Renal pelvis (tissue), 12 donors: ENCODE data around the gene SPINT2. TPM values are rescaled to one million over a fixed set of nuclear protein-coding genes. Genes with fewer than 3 reads are reported as not detected.
"Not testable (repeated sequence)": the region's sequence is repeated elsewhere in the genome, so short reads cannot be mapped to it uniquely, and the experiment has no call there.

Experiments
- DNase-seq: peaks from one replicate; pipeline ENCODE4 v3.0.0-alpha.2; 2013
- long read RNA-seq, 16 experiments: transcript quantifications; one replicate each; lab custom pipeline, GENCODE V29; 2026
- polyA plus RNA-seq, 3 donors: library from polyadenylated mRNA; unstranded; fragments of 120-200 nt; gene quantifications; one replicate each; pipeline ENCODE4 v1.2.1, GENCODE V29; 2013; ENCODE audit not compliant: insufficient read length in 3 of 3

SPINT2 gene, protein sequence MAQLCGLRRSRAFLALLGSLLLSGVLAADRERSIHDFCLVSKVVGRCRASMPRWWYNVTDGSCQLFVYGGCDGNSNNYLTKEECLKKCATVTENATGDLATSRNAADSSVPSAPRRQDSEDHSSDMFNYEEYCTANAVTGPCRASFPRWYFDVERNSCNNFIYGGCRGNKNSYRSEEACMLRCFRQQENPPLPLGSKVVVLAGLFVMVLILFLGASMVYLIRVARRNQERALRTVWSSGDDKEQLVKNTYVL
- polyA plus RNA-seq: 100 to 1,000 TPM; 371 to 385 (median 383) TPM
- long read RNA-seq, donor 1, transcript SPINT2-201 (7 exons, 1,802 nt): major isoform, 211 of 326 reads
- long read RNA-seq, donor 1, partial matches to known transcripts: 99 of 326 reads
- long read RNA-seq, donor 1, other reads (novel, unspliced or antisense): 10 of 326 reads
- long read RNA-seq, donor 2, transcript SPINT2-201 (7 exons, 1,802 nt): major isoform, 213 of 287 reads
- long read RNA-seq, donor 2, transcript SPINT2-208 (3 exons, 580 nt): minor isoform, 5 of 287 reads
- long read RNA-seq, donor 2, transcript SPINT2-202 (6 exons, 1,367 nt): minor isoform, 5 of 287 reads
- long read RNA-seq, donor 2, partial matches to known transcripts: 55 of 287 reads
- long read RNA-seq, donor 2, other reads (novel, unspliced or antisense): 8 of 287 reads
- long read RNA-seq, donor 3, transcript SPINT2-201 (7 exons, 1,802 nt): major isoform, 147 of 210 reads
- long read RNA-seq, donor 3, transcript SPINT2-208 (3 exons, 580 nt): minor isoform, 6 of 210 reads
- long read RNA-seq, donor 3, partial matches to known transcripts: 45 of 210 reads
- long read RNA-seq, donor 3, other reads (novel, unspliced or antisense): 8 of 210 reads
- long read RNA-seq, donor 4, transcript SPINT2-202 (6 exons, 1,367 nt): minor isoform, 7 of 364 reads
- long read RNA-seq, donor 4, transcript SPINT2-201 (7 exons, 1,802 nt): major isoform, 252 of 364 reads
- long read RNA-seq, donor 4, transcript SPINT2-208 (3 exons, 580 nt): minor isoform, 7 of 364 reads
- long read RNA-seq, donor 4, partial matches to known transcripts: 39 of 364 reads
- long read RNA-seq, donor 4, other reads (novel, unspliced or antisense): 57 of 364 reads
- long read RNA-seq, donor 5, transcript SPINT2-201 (7 exons, 1,802 nt): major isoform, 122 of 159 reads
- long read RNA-seq, donor 5, partial matches to known transcripts: 33 of 159 reads
- long read RNA-seq, donor 5, other reads (novel, unspliced or antisense): 0 of 159 reads
- long read RNA-seq, donor 6, transcript SPINT2-208 (3 exons, 580 nt): minor isoform, 6 of 228 reads
- long read RNA-seq, donor 6, transcript SPINT2-201 (7 exons, 1,802 nt): major isoform, 163 of 228 reads
- long read RNA-seq, donor 6, transcript SPINT2-202 (6 exons, 1,367 nt): minor isoform, 5 of 228 reads
- long read RNA-seq, donor 6, partial matches to known transcripts: 43 of 228 reads
- long read RNA-seq, donor 6, other reads (novel, unspliced or antisense): 11 of 228 reads
- long read RNA-seq, donor 7, transcript SPINT2-201 (7 exons, 1,802 nt): major isoform, 216 of 447 reads
- long read RNA-seq, donor 7, partial matches to known transcripts: 217 of 447 reads
- long read RNA-seq, donor 7, other reads (novel, unspliced or antisense): 5 of 447 reads
- long read RNA-seq, donor 8, transcript SPINT2-201 (7 exons, 1,802 nt): major isoform, 21 of 40 reads
- long read RNA-seq, donor 8, partial matches to known transcripts: 19 of 40 reads
- long read RNA-seq, donor 8, other reads (novel, unspliced or antisense): 0 of 40 reads
- long read RNA-seq, donor 9, transcript SPINT2-201 (7 exons, 1,802 nt): major isoform, 243 of 485 reads
- long read RNA-seq, donor 9, transcript SPINT2-202 (6 exons, 1,367 nt): minor isoform, 9 of 485 reads
- long read RNA-seq, donor 9, transcript SPINT2-208 (3 exons, 580 nt): minor isoform, 9 of 485 reads
- long read RNA-seq, donor 9, partial matches to known transcripts: 201 of 485 reads
- long read RNA-seq, donor 9, other reads (novel, unspliced or antisense): 20 of 485 reads
- long read RNA-seq, donor 10, transcript SPINT2-208 (3 exons, 580 nt): minor isoform, 5 of 216 reads
- long read RNA-seq, donor 10, transcript SPINT2-201 (7 exons, 1,802 nt): major isoform, 153 of 216 reads
- long read RNA-seq, donor 10, transcript SPINT2-202 (6 exons, 1,367 nt): minor isoform, 5 of 216 reads
- long read RNA-seq, donor 10, partial matches to known transcripts: 45 of 216 reads
- long read RNA-seq, donor 10, other reads (novel, unspliced or antisense): 6 of 216 reads
- long read RNA-seq, donor 11, transcript SPINT2-202 (6 exons, 1,367 nt): minor isoform, 7 of 196 reads
- long read RNA-seq, donor 11, transcript SPINT2-201 (7 exons, 1,802 nt): major isoform, 99 of 196 reads
- long read RNA-seq, donor 11, transcript SPINT2-208 (3 exons, 580 nt): minor isoform, 5 of 196 reads
- long read RNA-seq, donor 11, partial matches to known transcripts: 50 of 196 reads
- long read RNA-seq, donor 11, other reads (novel, unspliced or antisense): 33 of 196 reads
- long read RNA-seq, donor 12, transcript SPINT2-202 (6 exons, 1,367 nt): minor isoform, 7 of 295 reads
- long read RNA-seq, donor 12, transcript SPINT2-201 (7 exons, 1,802 nt): major isoform, 237 of 295 reads
- long read RNA-seq, donor 12, partial matches to known transcripts: 50 of 295 reads
- long read RNA-seq, donor 12, other reads (novel, unspliced or antisense): 0 of 295 reads
- long read RNA-seq, donor 13, transcript SPINT2-201 (7 exons, 1,802 nt): major isoform, 94 of 213 reads
- long read RNA-seq, donor 13, partial matches to known transcripts: 113 of 213 reads
- long read RNA-seq, donor 13, other reads (novel, unspliced or antisense): 0 of 213 reads
- long read RNA-seq, donor 14: 0 reads
- long read RNA-seq, donor 15, transcript SPINT2-201 (7 exons, 1,802 nt): major isoform, 273 of 494 reads
- long read RNA-seq, donor 15, partial matches to known transcripts: 184 of 494 reads
- long read RNA-seq, donor 15, other reads (novel, unspliced or antisense): 27 of 494 reads
- long read RNA-seq, donor 16, transcript SPINT2-202 (6 exons, 1,367 nt): minor isoform, 8 of 487 reads
- long read RNA-seq, donor 16, transcript SPINT2-201 (7 exons, 1,802 nt): major isoform, 256 of 487 reads
- long read RNA-seq, donor 16, partial matches to known transcripts: 181 of 487 reads
- long read RNA-seq, donor 16, other reads (novel, unspliced or antisense): 39 of 487 reads

DNA sequence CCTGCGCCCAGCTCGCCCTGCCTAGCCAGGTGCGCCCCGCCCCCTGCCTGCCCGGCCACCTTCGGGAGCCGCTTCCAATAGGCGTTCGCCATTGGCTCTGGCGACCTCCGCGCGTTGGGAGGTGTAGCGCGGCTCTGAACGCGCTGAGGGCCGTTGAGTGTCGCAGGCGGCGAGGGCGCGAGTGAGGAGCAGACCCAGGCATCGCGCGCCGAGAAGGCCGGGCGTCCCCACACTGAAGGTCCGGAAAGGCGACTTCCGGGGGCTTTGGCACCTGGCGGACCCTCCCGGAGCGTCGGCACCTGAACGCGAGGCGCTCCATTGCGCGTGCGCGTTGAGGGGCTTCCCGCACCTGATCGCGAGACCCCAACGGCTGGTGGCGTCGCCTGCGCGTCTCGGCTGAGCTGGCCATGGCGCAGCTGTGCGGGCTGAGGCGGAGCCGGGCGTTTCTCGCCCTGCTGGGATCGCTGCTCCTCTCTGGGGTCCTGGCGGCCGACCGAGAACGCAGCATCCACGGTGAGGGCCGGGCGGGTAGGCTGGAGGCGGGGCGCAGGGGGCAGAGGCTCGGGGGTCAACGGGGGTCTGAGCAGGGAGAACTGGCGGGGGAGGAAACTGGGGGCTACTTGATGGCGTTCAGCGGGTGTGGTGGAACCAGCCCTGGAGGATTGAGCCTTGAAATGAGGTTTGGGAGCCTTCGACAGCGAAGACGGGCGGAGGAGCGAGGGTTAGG lies at the start of gene SPINT2:
TSS of gene SPINT2 (plus strand) at position 88 of the 727 bp plus-strand sequence. CDS start at position 408, 320 bp downstream.
- no peak for DNase-seq

- DNase-seq: no peak
Measured at GRCh38 chr19:38216785-38217641, 47.4 kb upstream of the SPINT2 start.

DNA sequence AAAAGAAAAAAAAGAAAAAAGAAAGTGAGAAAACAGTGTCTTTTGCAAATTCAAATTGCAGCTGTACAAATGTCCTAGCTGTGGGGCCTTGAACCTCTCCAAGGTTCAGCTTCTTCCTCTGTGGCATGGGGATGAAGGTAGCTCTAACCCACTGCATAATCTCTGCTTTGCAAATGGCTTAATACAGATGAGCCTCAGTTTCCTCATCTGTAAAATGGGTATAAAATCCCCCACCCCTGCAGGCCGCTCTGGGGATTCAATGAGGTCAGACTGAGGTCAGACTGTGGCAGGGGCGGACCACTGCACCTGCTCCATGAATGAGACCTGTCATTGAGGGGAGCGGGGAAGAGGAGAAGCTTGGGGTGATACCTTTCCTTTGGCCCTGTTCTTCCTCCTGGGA lies 46.2 kb upstream of the SPINT2 start:
- DNase-seq: no peak

DNA sequence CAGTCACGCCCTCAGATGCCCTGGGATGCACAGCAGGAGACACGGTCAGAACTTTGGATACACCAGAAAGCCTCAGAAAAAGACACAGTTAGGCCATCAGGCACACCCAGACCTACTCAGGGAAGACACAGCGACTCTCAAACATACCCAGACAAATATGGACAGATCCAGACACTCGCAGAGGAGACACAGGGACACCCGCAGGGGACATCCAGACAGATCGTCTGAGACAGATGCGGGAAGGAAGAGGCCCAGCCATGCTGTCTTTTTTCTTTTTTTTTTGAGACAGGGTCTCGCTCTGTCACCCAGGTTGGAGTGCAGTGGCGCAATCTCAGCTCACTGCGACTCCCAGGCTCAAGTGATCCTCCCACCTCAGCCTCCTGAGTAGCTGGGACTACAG lies 45.2 kb upstream of the SPINT2 start:
- no peak for DNase-seq

DNA sequence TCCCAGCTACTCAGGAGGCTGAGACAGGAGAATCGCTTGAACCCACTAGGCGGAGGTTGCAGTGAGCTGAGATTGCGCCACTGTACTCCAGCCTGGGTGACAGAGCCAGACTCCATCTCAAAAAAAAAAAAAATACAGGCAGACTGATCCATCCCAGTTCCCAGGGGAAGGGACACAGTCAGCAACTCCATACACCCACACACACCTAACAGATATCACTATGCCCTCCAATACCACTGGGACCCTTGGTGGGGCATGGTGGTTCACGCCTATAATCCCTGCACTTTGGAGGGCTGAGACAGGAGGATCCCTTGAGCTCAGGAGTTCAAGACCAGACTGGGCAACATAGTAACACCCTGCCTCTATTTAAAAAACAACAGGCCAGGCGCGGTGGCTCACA lies 43.0 kb upstream of the SPINT2 start:
- DNase-seq: no peak

DNA sequence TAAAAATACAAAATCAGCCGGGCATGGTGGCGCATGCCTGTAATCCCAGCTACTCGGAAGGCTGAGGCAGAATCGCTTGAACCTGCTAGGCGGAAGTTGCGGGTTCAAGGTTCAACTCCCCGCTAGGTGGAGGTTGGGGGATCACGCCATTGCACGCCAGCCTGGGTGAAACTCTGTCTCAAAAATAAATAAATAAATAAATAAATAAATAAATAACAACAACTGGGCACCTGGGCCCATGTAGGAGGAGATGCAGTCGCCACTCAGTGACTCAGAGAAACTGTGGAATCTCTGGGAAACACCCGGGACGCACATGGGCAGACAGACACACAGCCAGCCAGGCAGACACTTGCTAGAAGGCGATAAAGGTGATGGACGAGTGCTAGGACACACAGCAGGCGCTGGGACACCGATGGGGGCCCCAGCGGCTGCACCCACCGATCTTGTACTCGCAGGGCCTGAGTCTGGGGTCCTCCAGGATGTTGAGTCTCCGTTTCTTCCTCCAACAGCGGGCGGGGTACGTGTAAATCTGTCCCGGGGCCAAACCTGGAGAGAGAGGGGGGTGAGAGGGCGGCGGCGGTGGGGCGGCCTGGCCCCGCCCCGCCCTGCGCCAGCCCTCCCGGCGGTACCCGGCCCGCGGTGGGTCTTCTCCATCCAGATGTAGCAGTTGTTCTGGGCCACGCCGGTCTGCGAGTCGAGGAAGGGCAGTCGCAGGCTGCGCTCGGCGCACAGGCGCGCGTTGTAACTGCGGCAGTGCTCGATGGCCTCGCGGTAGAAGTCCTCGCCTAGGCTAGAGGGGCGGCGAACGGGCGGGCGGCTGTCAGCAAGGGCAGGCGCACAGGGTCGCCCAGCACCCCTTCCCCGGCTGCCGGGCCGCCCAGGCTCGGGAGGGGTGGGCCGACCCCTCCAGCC lies 42.2 kb upstream of the SPINT2 start:
- DNase-seq: no peak

- no peak for DNase-seq
Measured at GRCh38 chr19:38223119-38223523, 41.3 kb upstream of the SPINT2 start.

DNA sequence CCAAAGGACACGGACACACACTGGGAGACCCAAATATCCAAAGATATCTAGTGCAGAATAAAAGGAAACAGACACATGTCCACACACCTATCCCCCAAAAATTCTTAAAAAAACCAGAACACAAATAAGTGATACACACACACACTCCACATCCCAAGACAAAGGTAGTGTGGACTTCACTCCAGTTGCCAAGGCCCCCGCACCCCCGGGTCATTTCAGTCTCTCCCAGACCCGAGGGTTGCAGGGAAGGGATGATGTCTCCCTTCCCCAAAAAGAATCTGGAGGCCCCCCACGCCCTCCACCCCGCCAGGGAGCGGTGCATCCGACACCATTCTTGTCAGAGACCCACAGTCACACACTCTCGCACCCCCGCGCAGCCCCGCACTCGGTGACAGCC lies 40.8 kb upstream of the SPINT2 start:
- no peak for DNase-seq

- DNase-seq: no peak
Measured at GRCh38 chr19:38224014-38224862, 40.1 kb upstream of the SPINT2 start, which contains the start of gene DPF1. TSS of gene DPF1 (minus strand) at chr19:38224222. CDS start at chr19:38224142, 80 bp downstream.

- DNase-seq: not testable (repeated sequence)
Measured at GRCh38 chr19:38224863-38225218, 39.5 kb upstream of the SPINT2 start.

GRCh38 chr19:38227287-38228004 lies 36.9 kb upstream of the SPINT2 start:
- no peak for DNase-seq

DNA sequence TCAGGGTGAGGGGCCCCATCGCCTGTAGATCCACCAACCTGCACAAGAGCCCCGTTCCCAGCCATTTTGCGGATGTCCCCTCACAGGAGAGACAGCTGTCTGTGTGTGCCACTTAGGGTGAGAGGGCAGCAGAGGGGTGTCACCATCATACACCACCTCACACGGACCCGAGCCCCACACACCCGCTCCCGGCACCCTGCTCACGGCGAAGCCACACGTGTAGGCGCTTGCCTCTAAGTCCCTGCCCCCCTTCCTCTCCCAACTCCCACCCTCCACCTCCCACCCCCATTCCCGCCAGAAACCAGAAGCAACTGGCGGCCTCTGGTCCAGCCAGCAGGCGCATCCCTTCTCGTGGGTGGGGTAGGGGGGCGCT lies 36.4 kb upstream of the SPINT2 start:
- DNase-seq: no peak
